HepG2 (cell line): ENCODE results near the gene NCKAP1. TPM values are rescaled to one million over a fixed set of nuclear protein-coding genes. Genes with fewer than 3 reads are reported as not detected.

ENCODE experiments used
- ATAC-seq: fragments of 200-7000 bp; cut with Tn5 transposase; 3 replicates; pipeline ENCODE4 v1.9.1; 2020; ENCODE audit warnings: mild to moderate bottlenecking, moderate library complexity
- BruUV-seq: library from RNA; stranded (reverse); fragments of 400-500 nt; replicated peaks from 2 replicates; lab custom pipeline; 2021; lab: Mats Ljungman, UMichigan
- CTCF ChIA-PET: fragments of 300-600 bp; formaldehyde crosslinking; extraction: SDS; loops from one replicate; lab custom pipeline; 2021; ENCODE audit warnings: low total read pairs, inconsistent platforms, low intra/inter-chr PET ratio; lab: Yijun Ruan, JAX
- POLR2A ChIA-PET: fragments of 350-600 bp; sonication (Branson Sonifier 250); formaldehyde crosslinking; loops from one replicate; lab custom pipeline; 2020; ENCODE audit warnings: antibody characterized with exemption, inconsistent platforms; lab: Yijun Ruan, JAX
- DNase-seq: peaks from one replicate; pipeline ENCODE4 v3.0.0-alpha.2; 2015; ENCODE audit warnings: low spot score
- FAIRE-seq: peaks from 3 replicates; lab custom pipeline; 2011; peaks lifted over from hg19 to GRCh38; lab: Jason Lieb, UNC
- H2AFZ ChIP-seq: one replicate; pipeline ENCODE4 v1.6.1; 2011; ENCODE audit warnings: low read length, inconsistent platforms
- H3K27ac ChIP-seq: fragments of 300-600 bp; 3 replicates; pipeline ENCODE4 v1.8.0; 2011; ENCODE audit warnings: mixed run types, mild to moderate bottlenecking, mixed read lengths, low read length, inconsistent platforms; ENCODE audit not compliant: insufficient read depth; ENCODE audit errors: extremely low read length
- H3K27me3 ChIP-seq, 2 experiments: fragments of 200-600 bp in 1 of 2; 2 replicates in 1 of 2; 3 replicates in 1 of 2; pipeline versions ENCODE4 v1.6.0 to v1.8.0; 2011; ENCODE audit warnings: low read length in 2 of 2, mild to moderate bottlenecking in 2 of 2, moderate library complexity in 2 of 2, inconsistent platforms in 1 of 2; ENCODE audit not compliant: insufficient read depth in 2 of 2, control insufficient read depth in 1 of 2
- H3K36me3 ChIP-seq, 2 experiments: fragments of 200-600 bp in 1 of 2; replicated peaks in 1 of 2; 2 replicates in 1 of 2; 3 replicates in 1 of 2; pipeline versions ENCODE4 v1.5.1 to v1.8.0; 2011; ENCODE audit warnings: low read length in 2 of 2, inconsistent platforms in 1 of 2; ENCODE audit not compliant: insufficient read depth in 2 of 2, control insufficient read depth in 1 of 2
- H3K4me1 ChIP-seq: 2 replicates; pipeline ENCODE4 v1.5.1; 2012; ENCODE audit warnings: low read length, inconsistent platforms; ENCODE audit not compliant: insufficient read depth
- H3K4me2 ChIP-seq: 2 replicates; pipeline ENCODE4 v1.6.0; 2011; ENCODE audit warnings: low read depth, low read length, inconsistent platforms
- H3K4me3 ChIP-seq, 3 experiments: fragments of 200-600 bp in 1 of 3; sonication (generic), shearing (Covaris generic) in 1 of 3; replicated peaks in 1 of 3; 2 replicates each; pipeline ENCODE4 v1.5.1; 2011 to 2016; ENCODE audit warnings: low read length in 3 of 3, inconsistent platforms in 2 of 3, low read depth in 2 of 3, mild to moderate bottlenecking in 2 of 3, control low read depth in 1 of 3, mixed read lengths in 1 of 3; ENCODE audit not compliant: insufficient read depth in 1 of 3
- H3K79me2 ChIP-seq: one replicate; pipeline ENCODE4 v1.6.1; 2011; ENCODE audit warnings: low read length, inconsistent platforms; ENCODE audit not compliant: insufficient read depth
- H3K9ac ChIP-seq: 2 replicates; pipeline ENCODE4 v1.6.0; 2011; ENCODE audit warnings: mild to moderate bottlenecking, low read depth, low read length, inconsistent platforms; ENCODE audit not compliant: insufficient read depth
- H3K9me3 ChIP-seq: 2 replicates; pipeline ENCODE4 v1.5.1; 2012; ENCODE audit warnings: mild to moderate bottlenecking, low read length
- H4K20me1 ChIP-seq: 2 replicates; pipeline ENCODE4 v1.6.0; 2011; ENCODE audit warnings: inconsistent platforms, mild to moderate bottlenecking, low read length, moderate library complexity; ENCODE audit not compliant: insufficient read depth
- FLYWCH1 ChIP-seq: sonication (generic); formaldehyde crosslinking; IDR thresholded peaks from 2 replicates; pipeline ENCODE4 v1.8.1; 2023; ENCODE audit warnings: mild to moderate bottlenecking, missing genetic modification reagents
- IKZF4 ChIP-seq: sonication (generic); formaldehyde crosslinking; IDR thresholded peaks from 2 replicates; pipeline ENCODE4 v1.5.1; 2020; ENCODE audit warnings: borderline replicate concordance, mild to moderate bottlenecking, low read depth, missing genetic modification reagents; ENCODE audit errors: not compliant biosample characterization
- KAT8 ChIP-seq: IDR thresholded peaks from 2 replicates; pipeline ENCODE4 v1.6.1; 2016; ENCODE audit warnings: missing genetic modification reagents, missing compliant biosample characterization
- KMT2A ChIP-seq: sonication (generic); formaldehyde crosslinking; IDR thresholded peaks from 2 replicates; pipeline ENCODE4 v1.4.0; 2020; ENCODE audit warnings: missing genetic modification reagents
- MBNL3 ChIP-seq: fragments of 250-450 bp; sonication (Bioruptor Pico); conservative IDR thresholded peaks from 2 replicates; pipeline ENCODE4 v1.8.0; 2022; ENCODE audit warnings: mild to moderate bottlenecking, inconsistent platforms
- MED8 ChIP-seq: sonication (generic); formaldehyde crosslinking; IDR thresholded peaks from 2 replicates; pipeline ENCODE4 v1.8.1; 2023; ENCODE audit warnings: mild to moderate bottlenecking, missing genetic modification reagents; ENCODE audit not compliant: insufficient replicate concordance
- MTF1 ChIP-seq: sonication (generic); formaldehyde crosslinking; IDR thresholded peaks from 2 replicates; pipeline ENCODE4 v1.5.0; 2020; ENCODE audit warnings: missing genetic modification reagents
- NFE2L2 ChIP-seq: fragments of 150-350 bp; IDR thresholded peaks from 2 replicates; pipeline ENCODE4 v1.6.1; 2014; ENCODE audit warnings: low read length
- RFXANK ChIP-seq: IDR thresholded peaks from 2 replicates; pipeline ENCODE4 v1.6.1; 2016
- STAT5B ChIP-seq: sonication (generic); formaldehyde crosslinking; IDR thresholded peaks from 2 replicates; pipeline ENCODE4 v1.4.0; 2020; ENCODE audit warnings: missing genetic modification reagents
- THAP7 ChIP-seq: sonication (generic); formaldehyde crosslinking; IDR thresholded peaks from 2 replicates; pipeline ENCODE4 v1.8.1; 2023; ENCODE audit warnings: mild to moderate bottlenecking, missing genetic modification reagents
- ZC3H13 ChIP-seq: sonication (generic); formaldehyde crosslinking; IDR thresholded peaks from 2 replicates; pipeline ENCODE4 v1.8.1; 2023; ENCODE audit warnings: mild to moderate bottlenecking, missing genetic modification reagents, moderate library complexity
- ZNF264 ChIP-seq: sonication (generic); formaldehyde crosslinking; IDR thresholded peaks from 2 replicates; pipeline ENCODE4 v1.4.0; 2020; ENCODE audit warnings: missing genetic modification reagents
- ZNF350 ChIP-seq: sonication (generic); formaldehyde crosslinking; IDR thresholded peaks from 2 replicates; pipeline ENCODE4 v1.4.0; 2020; ENCODE audit warnings: mild to moderate bottlenecking, low read depth, missing genetic modification reagents, borderline replicate concordance
- ZNF546 ChIP-seq: sonication (generic); formaldehyde crosslinking; conservative IDR thresholded peaks from 2 replicates; pipeline ENCODE4 v1.8.1; 2023; ENCODE audit warnings: mild to moderate bottlenecking, missing genetic modification reagents
- ZSCAN12 ChIP-seq: sonication (generic); formaldehyde crosslinking; IDR thresholded peaks from 2 replicates; pipeline ENCODE4 v1.9.0; 2021; ENCODE audit warnings: mild to moderate bottlenecking, missing genetic modification reagents
- WGBS: methylation state at CpG from one replicate; pipeline ENCODE4 v1.1.6; 2017; ENCODE audit warnings: low lambda C conversion rate; 5-methylcytosine and 5-hydroxymethylcytosine counted together
- in situ Hi-C: cut with HindIII; loops from 2 replicates; pipeline ENCODE4 v1.10.0; 2017; ENCODE audit warnings: low pct_unique_long_range_greater_than_20kb; ENCODE audit not compliant: extremely low pct_ligation_motif_present
- intact Hi-C: fragments of 100-400 bp; cut with micrococcal nuclease; formaldehyde crosslinking; loops from one replicate; pipeline ENCODE4 v1.10.0; 2022; ENCODE audit not compliant: unreplicated experiment
- polyA plus RNA-seq, 8 experiments: library from polyadenylated mRNA; depleted of rRNA in 3 of 8; stranded (reverse) in 7 of 8; unstranded in 1 of 8; fragments of >200 nt; fragmentation: Illumina TruSeq in 4 of 8; extraction: Trizol in 4 of 8; gene quantifications; 2 replicates each; pipeline versions ENCODE4 v1.2.1 to v1.2.3, GENCODE V29; 2011 to 2016; ENCODE audit warnings: low read depth in 4 of 8, missing spikeins in 1 of 8, mixed read lengths in 1 of 8; ENCODE audit not compliant: insufficient read depth in 1 of 8
- total RNA-seq, 5 experiments: library from RNA; depleted of rRNA; stranded (reverse); fragments of >200 nt; fragmentation: Illumina TruSeq; extraction: Trizol; gene quantifications; 2 replicates each; pipeline ENCODE4 v1.2.3, GENCODE V29; 2016; ENCODE audit warnings: low read depth in 1 of 5
- TF ChIP-seq, protein P1 (sequence below): sonication (generic); formaldehyde crosslinking; IDR thresholded peaks from 2 replicates; pipeline ENCODE4 v1.4.0; 2020; ENCODE audit warnings: missing genetic modification reagents

NCKAP1 gene
- total and polyA plus RNA-seq, 2 of the 13 experiments (the other 11 are each of a cell fraction or from before 2014, with no cell fraction given) = 72.1 to 96.3 TPM

- no peak overlapping the region for H2AFZ ChIP-seq
- no peak for FAIRE-seq
Observed at GRCh38 chr2:183022711-183023110, 15.5 kb downstream of the NCKAP1 start.

More at GRCh38 chr2:183022711-183023110, 15.5 kb downstream of the NCKAP1 start:
- BruUV-seq = no TSS peak
- H3K9me3 ChIP-seq = no peaks in the 10 kb centered on the region
- CTCF ChIA-PET = no interaction called here
- DNase-seq (no peak), ATAC-seq (no peak)
- no peak overlapping the region for H3K4me2 ChIP-seq
- peaks cover 12% of the 10 kb centered on the region; the same call in 1 of the 2 replicates for H3K4me1 ChIP-seq
- H3K27me3 ChIP-seq = no peaks in the 10 kb centered on the region
- H3K36me3 ChIP-seq = peaks cover 3 to 28% of the 10 kb centered on the region in 2 experiments; a peak in 3 of 5 replicates
- H3K4me3 ChIP-seq = no peak overlapping the region
- H3K9ac ChIP-seq = no peak overlapping the region
- H4K20me1 ChIP-seq = peaks cover 15% of the 10 kb centered on the region; the same call in 1 of the 2 replicates
- intact Hi-C loops (no loop called here), in situ Hi-C loops (no loop called here)
- WGBS = 97% methylated on average over 3 of the region's 3 CpGs
- POLR2A ChIA-PET = no interaction called here
- TF ChIP-seq KMT2A (no peak), NFE2L2 (no peak), ZNF350 (CRISPR knock-in tag) (no peak), MTF1 (no peak), MED8 (no peak), KAT8 (CRISPR knock-in tag) (no peak), STAT5B (CRISPR knock-in tag) (no peak), ZSCAN12 (CRISPR knock-in tag) (no peak), RFXANK (CRISPR knock-in tag) (no peak), THAP7 (no peak), ZNF546 (CRISPR knock-in tag) (no peak), ZC3H13 (no peak), MBNL3 (CRISPR knock-in tag) (no peak), ZNF264 (CRISPR knock-in tag) (no peak), FLYWCH1 (CRISPR knock-in tag) (no peak), IKZF4 (no peak)
- TF ChIP-seq, protein P1, sequence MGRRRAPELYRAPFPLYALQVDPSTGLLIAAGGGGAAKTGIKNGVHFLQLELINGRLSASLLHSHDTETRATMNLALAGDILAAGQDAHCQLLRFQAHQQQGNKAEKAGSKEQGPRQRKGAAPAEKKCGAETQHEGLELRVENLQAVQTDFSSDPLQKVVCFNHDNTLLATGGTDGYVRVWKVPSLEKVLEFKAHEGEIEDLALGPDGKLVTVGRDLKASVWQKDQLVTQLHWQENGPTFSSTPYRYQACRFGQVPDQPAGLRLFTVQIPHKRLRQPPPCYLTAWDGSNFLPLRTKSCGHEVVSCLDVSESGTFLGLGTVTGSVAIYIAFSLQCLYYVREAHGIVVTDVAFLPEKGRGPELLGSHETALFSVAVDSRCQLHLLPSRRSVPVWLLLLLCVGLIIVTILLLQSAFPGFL (CRISPR knock-in tag) = no peak
- TF ChIP-seq, all 625 proteins: peak for 0
- no peak overlapping the region for H3K27ac ChIP-seq
- H3K79me2 ChIP-seq = peaks cover 93% of the 10 kb centered on the region
